Adrenal gland (tissue), 5 donors: ENCODE measurements around the gene SLC25A41.

Experiments
- POLR2A ChIP-seq, 2 donors: fragments of 450-650 bp; IDR thresholded peaks; one replicate each; pipeline ENCODE4 v1.6.1; 2017; ENCODE audit warnings: antibody characterized with exemption in 2 of 2, mild to moderate bottlenecking in 2 of 2, moderate library complexity in 1 of 2
- TF ChIP-seq, protein P1 (sequence below), 6 experiments: fragments of 450-650 bp in 4 of 6; fragments of 200-600 bp in 2 of 6; sonication (generic) in 1 of 6; IDR thresholded peaks; 1 replicate in 5 of 6; 2 replicates in 1 of 6; pipeline versions ENCODE4 v1.5.1 to v1.8.0; 2016 to 2021; ENCODE audit warnings: antibody characterized with exemption in 6 of 6, mild to moderate bottlenecking in 2 of 6, moderate library complexity in 1 of 6
- donor health status: DM: no; HTN: no; CAD: no.

DNA sequence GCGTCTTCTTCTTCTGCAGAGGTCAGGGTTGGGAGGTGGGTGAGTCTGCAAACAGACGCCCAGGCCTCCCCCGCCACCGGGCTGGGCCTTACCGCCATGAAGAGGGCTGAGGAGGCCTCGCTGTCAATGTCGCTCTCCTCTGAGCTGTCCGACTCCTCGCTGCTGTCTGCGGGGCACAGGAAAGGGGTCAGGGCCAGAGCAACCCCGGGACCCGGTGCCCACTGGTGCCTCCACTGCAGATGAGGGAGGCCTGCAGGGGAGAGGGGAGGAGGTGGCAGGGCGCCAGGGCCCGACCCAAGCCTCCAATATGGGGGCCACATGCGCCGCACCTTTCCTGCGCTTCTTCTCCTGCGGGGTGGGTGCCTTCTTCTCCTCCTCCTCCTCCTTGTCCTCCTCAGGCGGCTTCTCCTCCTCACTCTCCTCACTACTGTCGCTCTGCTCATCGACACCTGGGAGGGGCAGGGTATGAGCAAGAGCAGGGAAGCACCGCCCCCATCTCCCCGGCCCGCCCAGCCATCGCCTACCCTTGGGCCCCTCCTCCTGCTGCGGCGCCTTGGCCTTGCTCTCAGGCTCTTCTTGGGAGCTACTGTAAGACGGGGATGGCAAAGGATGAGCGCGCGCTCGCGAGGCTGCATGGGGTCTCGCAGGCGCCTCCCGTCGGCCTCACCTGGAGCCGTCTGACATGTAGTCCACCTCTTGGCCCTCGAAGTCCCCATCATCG, 52.4 kb downstream of the SLC25A41 start:
- TF ChIP-seq, protein P1, sequence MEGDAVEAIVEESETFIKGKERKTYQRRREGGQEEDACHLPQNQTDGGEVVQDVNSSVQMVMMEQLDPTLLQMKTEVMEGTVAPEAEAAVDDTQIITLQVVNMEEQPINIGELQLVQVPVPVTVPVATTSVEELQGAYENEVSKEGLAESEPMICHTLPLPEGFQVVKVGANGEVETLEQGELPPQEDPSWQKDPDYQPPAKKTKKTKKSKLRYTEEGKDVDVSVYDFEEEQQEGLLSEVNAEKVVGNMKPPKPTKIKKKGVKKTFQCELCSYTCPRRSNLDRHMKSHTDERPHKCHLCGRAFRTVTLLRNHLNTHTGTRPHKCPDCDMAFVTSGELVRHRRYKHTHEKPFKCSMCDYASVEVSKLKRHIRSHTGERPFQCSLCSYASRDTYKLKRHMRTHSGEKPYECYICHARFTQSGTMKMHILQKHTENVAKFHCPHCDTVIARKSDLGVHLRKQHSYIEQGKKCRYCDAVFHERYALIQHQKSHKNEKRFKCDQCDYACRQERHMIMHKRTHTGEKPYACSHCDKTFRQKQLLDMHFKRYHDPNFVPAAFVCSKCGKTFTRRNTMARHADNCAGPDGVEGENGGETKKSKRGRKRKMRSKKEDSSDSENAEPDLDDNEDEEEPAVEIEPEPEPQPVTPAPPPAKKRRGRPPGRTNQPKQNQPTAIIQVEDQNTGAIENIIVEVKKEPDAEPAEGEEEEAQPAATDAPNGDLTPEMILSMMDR (IDR thresholded peaks at IDR 0.05): no peak
- TF ChIP-seq POLR2A (IDR thresholded peaks at IDR 0.05): no peak
